Hypothalamus (tissue), 51 donors: Measurements from ENCODE around the gene TMPO.
A peak's percentile ranks its signal among the peaks of the same experiment; 100 is the strongest.
"Not testable (repeated sequence)": the region's sequence is repeated elsewhere in the genome, so short reads cannot be mapped to it uniquely, and the experiment has no call there.

Experiments
- DNase-seq, 51 donors: peaks; one replicate each; lab custom pipeline; 2025; lab: John Stamatoyannopoulos, UW

Gene TMPO

DNA sequence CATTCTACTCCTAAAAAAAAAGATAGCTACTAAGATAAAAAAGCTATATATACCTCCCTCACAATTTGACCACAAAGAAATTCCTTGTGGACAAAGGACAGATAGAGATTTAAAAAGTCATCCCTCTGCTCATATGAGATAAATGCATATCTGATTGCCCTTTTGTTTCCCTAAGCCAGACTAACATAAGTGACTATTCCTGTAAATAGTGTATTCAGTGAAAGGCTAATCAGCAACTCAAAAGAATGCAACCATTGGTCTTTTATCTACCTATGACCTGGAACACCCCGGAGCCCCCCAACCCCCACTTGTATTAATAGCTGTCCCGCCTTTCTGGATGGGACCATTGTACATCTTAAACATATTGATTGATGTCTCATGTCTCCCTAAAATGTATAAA lies 6.3 kb upstream of the TMPO start:
- DNase-seq = no peak

GRCh38 chr12:98511806-98512205 lies 3.6 kb upstream of the TMPO start:
- DNase-seq = not testable (repeated sequence)

DNA sequence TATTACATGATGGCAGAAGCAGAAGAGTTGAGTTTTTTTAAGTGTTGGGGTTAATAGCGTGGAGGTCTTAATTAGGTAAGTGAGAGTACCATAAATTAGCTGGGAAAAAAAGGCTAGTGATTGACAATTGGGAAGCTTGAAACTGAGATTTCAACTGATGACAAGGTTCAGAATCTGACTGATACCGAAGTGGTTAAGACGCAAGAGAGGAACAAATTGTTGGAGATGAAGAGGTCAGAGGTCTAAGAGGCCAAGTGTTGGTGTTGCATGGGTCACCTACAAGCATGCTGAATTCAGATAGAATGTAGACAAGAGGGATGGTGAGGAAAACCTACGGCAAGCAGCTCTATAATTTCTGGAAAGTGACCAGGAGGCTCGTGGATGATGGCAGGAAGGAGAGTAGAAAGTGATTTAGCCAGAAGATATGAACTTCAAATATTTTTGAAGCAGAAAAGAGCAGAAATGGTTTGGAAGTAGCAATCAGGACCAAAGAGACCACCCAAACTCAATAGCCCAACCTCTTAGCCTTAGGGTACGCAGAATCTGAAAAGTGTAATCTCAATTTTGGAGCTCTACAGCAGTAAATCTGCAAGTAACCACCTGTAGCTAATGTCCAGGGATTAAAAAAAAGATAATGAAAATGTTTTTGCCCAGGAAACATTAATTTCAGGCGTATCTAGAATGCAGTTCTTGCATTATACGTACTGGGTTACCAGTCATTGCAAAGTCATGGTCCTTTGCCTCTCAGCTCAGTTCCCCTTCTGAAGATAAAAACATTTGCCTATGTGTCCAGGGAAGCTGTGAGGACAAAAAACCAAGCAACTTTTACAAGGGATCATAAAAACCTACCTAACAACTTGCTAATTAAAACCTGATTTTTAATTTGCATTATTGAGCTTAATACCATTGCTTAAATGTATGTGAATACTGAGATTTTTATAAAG lies 1.7 kb upstream of the TMPO start:
- DNase-seq = no peak

GRCh38 chr12:98514982-98515286 lies 456 bp upstream of the TMPO start:
- peak in 1 of 51 donors; percentile 77 for DNase-seq

DNA sequence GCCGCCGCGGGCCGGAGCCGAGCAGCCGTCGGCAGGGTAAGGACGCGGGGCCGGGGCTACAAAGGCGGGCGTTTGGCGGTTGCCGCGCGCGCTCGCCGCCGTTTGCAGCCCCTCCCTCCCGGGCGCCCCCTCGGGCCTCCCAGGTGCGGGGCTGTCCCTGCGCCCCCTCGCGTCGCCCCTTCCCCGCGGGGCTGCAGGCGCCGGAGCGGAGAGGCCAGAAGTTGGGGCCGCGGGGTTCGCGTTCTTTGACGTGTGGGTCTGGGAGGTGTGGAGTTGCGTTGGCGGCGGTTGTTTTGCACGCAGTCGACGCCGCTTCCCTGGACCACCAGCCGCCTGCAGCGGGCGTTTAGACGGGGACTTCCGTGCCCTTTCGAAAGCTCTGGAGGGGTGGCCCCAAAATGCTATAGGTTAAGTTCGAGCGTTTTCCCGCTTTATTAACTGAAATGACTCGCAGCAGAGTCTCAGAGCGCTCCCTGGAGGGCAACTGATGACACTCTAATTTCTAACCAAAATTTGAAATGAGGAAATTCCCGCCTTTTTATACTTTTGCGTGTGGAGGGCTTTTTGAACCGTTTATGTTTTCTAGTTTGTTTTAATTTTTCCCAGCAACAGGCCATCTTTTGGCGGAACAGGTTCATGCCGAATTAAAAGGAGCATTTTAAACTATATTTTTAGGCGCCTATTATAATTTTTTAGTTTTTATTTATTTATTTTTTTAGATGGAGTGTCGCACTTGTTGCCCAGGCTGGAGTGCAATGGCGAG lies 902 bp downstream of the TMPO start:
- DNase-seq = peak in 45 of 51 donors; percentile 10 to 79 (median 50)

DNA sequence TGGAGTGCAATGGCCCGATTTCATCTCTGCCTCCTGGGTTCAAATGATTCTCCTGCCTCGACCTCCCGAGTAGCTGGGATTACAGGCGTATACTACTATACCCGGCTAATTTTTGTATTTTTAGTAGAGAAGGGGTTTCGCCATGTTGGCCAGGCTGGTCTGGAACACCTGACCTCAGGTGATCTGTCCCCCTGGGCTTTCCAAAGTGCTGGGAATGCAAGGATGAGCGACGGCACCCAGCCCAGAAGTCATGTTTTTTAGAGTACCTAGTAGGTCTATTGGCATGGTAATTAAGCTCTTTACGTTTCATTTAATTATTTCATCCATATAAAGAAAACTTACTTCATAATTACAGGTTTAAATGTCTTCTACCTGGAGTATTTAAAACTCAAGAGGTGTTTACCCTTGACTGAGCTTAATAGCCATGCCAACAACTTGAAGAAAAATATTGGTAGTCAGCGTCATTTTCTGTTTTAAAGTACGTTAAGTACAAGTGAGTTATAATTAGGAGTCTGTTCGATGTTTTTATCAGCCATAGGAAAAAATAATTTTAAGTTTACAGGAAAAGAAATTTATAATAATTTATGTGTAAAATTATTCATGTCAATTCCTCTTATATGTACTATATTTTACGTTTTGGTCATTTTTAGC lies 4.0 kb downstream of the TMPO start:
- DNase-seq = no peak

DNA sequence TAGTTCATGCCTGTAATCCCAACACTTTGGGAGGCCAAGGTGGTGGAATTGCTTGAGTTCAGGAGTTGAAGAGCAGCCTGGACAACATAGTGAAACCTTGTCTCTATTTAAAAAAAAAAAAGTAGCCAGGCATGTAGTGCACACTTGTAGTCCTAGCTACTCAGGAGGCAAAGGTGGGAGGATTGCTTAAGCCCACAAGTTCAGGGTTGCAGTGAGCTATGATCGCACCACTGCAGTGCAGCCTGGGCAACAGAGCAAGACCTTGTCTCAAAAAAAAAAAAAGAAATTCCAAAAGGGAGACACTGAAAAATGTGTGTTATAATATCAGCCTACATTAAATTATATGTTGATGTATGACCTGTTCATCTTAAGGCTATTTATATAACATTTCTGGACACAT lies 14.7 kb downstream of the TMPO start:
- DNase-seq = no peak

GRCh38 chr12:98532687-98533304 lies 17.4 kb downstream of the TMPO start:
- no peak for DNase-seq

DNA sequence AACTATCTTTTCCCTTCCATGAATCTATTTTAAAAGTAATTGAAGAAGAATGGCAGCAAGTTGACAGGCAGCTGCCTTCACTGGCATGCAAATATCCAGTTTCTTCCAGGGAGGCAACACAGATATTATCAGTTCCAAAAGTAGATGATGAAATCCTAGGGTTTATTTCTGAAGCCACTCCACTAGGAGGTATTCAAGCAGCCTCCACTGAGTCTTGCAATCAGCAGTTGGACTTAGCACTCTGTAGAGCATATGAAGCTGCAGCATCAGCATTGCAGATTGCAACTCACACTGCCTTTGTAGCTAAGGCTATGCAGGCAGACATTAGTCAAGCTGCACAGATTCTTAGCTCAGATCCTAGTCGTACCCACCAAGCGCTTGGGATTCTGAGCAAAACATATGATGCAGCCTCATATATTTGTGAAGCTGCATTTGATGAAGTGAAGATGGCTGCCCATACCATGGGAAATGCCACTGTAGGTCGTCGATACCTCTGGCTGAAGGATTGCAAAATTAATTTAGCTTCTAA lies 18.4 kb downstream of the TMPO start:
- DNase-seq = no peak

GRCh38 chr12:98538031-98538430 lies 22.6 kb downstream of the TMPO start:
- no peak for DNase-seq

- no peak for DNase-seq
Observed at GRCh38 chr12:98543701-98544100, 28.3 kb downstream of the TMPO start.

GRCh38 chr12:98544751-98545150 lies 29.4 kb downstream of the TMPO start:
- no peak for DNase-seq

GRCh38 chr12:98549371-98550110 lies 34.2 kb downstream of the TMPO start:
- no peak for DNase-seq

GRCh38 chr12:98551787-98552186 lies 36.4 kb downstream of the TMPO start:
- no peak for DNase-seq

DNA sequence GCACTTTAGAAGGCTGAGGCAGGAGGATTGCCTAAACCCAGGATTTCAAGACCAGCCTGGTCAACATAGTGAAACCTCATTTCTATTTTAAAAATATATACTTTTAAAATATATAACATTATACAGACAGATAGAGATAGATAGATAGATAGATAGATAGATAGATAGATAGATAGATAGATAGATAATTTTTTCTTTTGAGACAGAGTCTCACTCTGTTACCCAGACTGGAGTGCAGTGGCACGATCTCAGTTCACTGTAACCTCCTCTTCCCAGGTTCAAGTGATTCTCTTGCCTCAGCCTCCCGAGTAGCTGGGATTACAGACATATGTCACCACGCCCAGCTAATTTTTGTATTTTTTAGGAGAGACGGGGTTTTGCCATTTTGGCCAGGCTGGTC lies 42.7 kb downstream of the TMPO start:
- not testable (repeated sequence) for DNase-seq

DNA sequence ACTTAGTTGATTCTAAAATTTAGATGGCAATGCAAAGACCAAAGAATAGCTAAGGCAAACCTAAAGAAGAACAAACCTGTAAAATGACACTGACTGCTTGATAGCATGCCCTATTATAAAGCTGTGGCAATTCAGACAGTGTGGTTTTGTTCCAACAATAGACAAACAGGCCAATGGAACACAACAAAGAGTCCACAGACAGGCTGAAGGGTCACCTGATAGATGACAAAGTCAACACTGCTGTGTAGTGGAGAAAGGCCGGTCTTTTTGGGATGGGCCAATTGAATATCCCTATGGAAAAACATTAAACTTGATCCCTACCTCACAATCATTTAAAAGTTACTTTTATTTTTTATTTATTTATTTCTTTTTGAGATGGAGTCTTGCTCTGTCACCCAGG lies 44.3 kb downstream of the TMPO start:
- DNase-seq = peak in 18 of 51 donors; percentile 4 to 59 (median 17)

GRCh38 chr12:98561846-98562245 lies 46.5 kb downstream of the TMPO start:
- no peak for DNase-seq

DNA sequence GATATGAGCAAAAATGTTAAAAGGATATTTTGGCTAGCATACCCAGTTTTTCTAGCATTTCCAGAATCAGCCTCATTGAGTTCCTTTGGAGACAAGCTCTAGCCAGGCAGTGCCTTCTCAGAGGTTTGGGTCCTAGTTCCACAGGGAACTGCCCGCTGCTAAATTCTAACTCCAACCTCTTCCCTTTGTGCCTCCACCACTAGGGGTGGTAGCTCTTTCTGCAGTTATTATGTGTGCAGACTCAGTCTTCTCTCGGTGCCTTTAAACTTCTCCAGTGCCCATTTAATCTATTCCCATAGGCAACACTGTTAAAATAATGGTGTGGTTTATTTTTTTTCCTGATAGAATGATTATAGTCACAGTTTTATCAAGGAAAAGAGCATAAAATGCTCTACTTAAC lies 56.6 kb downstream of the TMPO start:
- DNase-seq = no peak

DNA sequence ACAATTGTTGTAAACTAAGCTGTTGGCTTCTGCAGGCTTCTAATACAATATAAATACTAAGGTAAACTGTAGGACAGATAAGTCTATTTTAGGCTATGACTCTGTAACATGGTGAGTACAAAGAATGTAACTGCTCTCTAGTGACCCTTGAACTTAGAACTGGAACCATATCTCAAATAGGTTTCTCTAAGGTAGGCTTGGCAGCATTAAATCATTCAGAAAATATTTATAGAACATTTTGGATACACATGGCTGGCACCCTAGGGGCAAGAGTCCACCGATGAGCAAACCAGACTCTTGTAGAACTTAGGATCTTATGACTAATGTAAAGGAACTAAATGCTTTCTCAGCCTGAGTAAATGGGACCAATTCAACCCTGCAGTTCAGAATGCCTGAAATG lies 58.7 kb downstream of the TMPO start:
- DNase-seq = no peak

DNA sequence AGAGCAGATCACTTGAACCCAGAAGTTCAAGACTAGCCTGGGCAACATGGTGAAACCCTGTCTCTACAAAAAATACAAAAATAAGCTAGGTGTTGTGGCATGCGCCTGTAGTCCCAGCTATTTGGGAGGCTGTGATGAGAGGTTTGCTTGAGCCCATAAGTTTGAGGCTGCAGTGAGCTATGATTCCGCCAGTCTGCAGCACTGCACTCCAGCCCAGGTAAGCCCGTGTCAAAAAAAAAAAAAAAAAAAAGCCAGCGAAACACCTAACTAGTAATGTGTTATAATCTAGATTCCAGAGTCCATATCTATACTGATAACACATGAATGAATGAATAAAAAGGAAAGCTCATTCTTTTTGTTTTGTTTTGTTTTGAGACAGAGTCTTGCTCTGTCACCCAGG lies 59.6 kb downstream of the TMPO start:
- DNase-seq = no peak
